Transverse colon (tissue), 4 donors: ENCODE measurements around the gene UCK2.

Experiments used
- POLR2AphosphoS5 ChIP-seq, 3 donors: sonication (generic); formaldehyde crosslinking; IDR thresholded peaks; one replicate each; pipeline ENCODE4 v1.6.1; 2016; ENCODE audit warnings: antibody characterized with exemption in 3 of 3
- TF ChIP-seq, protein P1 (sequence below), 5 experiments: fragments of 200-600 bp in 3 of 5; fragments of 450-650 bp in 2 of 5; sonication (generic) in 3 of 5; IDR thresholded peaks; 1 replicate in 2 of 5; 2 replicates in 3 of 5; pipeline ENCODE4 v1.5.1; 2016 to 2017; ENCODE audit warnings: antibody characterized with exemption in 5 of 5, inconsistent platforms in 3 of 5, mild to moderate bottlenecking in 2 of 5, moderate library complexity in 1 of 5

DNA sequence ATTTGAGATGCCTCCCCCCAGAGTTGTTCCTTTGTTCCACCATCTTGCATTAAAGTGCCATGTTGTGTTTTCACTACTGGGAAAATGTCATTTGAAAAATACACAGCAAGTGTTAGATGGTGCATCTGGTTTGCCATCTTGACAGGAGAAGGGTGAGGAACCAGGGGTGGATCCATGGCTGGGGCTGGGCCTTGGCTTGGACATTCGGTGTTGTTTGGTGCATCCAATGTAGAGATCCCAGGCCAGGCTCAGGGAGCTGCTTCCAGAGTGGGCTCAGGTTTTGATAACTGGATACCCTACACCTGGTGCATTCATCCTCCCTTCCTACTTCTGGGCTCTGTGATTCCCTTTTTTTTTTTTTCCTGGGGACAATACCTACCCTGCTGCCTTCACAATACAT is 103.5 kb downstream of the UCK2 start:
- TF ChIP-seq, protein P1, sequence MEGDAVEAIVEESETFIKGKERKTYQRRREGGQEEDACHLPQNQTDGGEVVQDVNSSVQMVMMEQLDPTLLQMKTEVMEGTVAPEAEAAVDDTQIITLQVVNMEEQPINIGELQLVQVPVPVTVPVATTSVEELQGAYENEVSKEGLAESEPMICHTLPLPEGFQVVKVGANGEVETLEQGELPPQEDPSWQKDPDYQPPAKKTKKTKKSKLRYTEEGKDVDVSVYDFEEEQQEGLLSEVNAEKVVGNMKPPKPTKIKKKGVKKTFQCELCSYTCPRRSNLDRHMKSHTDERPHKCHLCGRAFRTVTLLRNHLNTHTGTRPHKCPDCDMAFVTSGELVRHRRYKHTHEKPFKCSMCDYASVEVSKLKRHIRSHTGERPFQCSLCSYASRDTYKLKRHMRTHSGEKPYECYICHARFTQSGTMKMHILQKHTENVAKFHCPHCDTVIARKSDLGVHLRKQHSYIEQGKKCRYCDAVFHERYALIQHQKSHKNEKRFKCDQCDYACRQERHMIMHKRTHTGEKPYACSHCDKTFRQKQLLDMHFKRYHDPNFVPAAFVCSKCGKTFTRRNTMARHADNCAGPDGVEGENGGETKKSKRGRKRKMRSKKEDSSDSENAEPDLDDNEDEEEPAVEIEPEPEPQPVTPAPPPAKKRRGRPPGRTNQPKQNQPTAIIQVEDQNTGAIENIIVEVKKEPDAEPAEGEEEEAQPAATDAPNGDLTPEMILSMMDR (IDR thresholded peaks at IDR 0.05) = no peak
- no peak for TF ChIP-seq POLR2AphosphoS5 (IDR thresholded peaks at IDR 0.05)
